NB4 (cell line): ENCODE measurements around the gene ANKDD1A.

ENCODE experiments used
- MAX ChIP-seq: IDR thresholded peaks from 2 replicates; pipeline ENCODE4 v1.6.1; 2011; ENCODE audit warnings: low read depth, low read length
- MYC ChIP-seq: IDR thresholded peaks from 2 replicates; pipeline ENCODE4 v1.6.1; 2011; ENCODE audit warnings: low read depth, low read length
- TF ChIP-seq, protein P1 (sequence below): IDR thresholded peaks from one replicate; pipeline ENCODE4 v1.5.1; 2012; ENCODE audit warnings: low read depth, low read length

DNA sequence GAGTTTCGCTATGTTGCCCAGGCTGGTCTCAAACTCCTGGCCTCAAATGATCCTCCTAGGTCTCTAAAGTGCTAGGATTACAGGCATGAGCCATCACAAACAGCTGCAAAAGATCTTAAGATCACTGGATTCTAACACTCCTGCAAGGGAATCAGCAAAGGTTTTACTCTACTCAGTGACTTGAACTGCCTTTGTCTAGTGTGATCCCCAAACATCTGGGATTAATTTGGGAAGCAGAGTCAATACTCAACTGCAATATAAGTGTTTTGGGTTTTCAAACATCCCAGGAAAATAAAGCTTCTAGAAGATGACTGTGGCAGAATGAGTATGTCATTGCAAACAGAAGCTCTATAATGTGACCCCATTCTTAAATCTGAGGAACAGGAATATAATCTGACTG, 70.8 kb downstream of the ANKDD1A start:
- TF ChIP-seq, protein P1, sequence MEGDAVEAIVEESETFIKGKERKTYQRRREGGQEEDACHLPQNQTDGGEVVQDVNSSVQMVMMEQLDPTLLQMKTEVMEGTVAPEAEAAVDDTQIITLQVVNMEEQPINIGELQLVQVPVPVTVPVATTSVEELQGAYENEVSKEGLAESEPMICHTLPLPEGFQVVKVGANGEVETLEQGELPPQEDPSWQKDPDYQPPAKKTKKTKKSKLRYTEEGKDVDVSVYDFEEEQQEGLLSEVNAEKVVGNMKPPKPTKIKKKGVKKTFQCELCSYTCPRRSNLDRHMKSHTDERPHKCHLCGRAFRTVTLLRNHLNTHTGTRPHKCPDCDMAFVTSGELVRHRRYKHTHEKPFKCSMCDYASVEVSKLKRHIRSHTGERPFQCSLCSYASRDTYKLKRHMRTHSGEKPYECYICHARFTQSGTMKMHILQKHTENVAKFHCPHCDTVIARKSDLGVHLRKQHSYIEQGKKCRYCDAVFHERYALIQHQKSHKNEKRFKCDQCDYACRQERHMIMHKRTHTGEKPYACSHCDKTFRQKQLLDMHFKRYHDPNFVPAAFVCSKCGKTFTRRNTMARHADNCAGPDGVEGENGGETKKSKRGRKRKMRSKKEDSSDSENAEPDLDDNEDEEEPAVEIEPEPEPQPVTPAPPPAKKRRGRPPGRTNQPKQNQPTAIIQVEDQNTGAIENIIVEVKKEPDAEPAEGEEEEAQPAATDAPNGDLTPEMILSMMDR: no peak
- TF ChIP-seq MYC (no peak), MAX (no peak)
